ENCODE measurements around the gene CRYGB.

The CRYGB gene, protein sequence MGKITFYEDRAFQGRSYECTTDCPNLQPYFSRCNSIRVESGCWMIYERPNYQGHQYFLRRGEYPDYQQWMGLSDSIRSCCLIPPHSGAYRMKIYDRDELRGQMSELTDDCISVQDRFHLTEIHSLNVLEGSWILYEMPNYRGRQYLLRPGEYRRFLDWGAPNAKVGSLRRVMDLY

DNA sequence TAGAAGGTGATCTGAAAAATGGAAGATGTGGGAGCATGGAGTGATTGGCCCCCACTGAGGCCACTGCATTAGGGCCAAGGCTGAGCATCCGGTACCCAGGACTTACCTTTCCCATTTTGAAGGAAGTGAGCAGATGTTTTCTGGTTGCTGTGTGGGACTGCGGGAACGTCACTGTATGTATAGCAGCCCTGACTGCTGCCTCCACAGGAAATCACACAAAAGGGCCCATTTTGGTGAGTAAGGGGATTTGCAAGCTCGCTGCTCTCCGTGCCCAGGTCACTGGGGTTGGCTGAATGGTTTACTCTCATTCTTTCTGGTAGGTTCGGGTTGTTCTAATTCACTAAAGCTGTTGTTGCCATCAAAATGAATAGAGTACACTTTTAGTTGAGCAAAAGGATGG, at the start of gene CRYGB:
TSS of gene CRYGB (minus strand) at position 153 of the 400 bp plus-strand sequence. CDS start at position 115, 38 bp downstream.
- Histone ChIP-seq H3K4me2 (ENCODE audit: low read depth, low read length) (no peak within 1 kb of the TSS), H3K9ac (ENCODE audit: low read length) (no peak within 1 kb of the TSS), H3K4me1 (ENCODE audit: low read length) (no peaks in the 10 kb centered on the region), H3K9me2 (replicated peaks; ENCODE audit: insufficient read depth, low read length) (no peaks in the 10 kb centered on the region), H3F3A (ENCODE audit: insufficient read depth, low read length) (no peaks in the 10 kb centered on the region), H3K4me3 (ENCODE audit: low read length) (no peak within 1 kb of the TSS), H3K27me3 (replicated peaks; ENCODE audit: insufficient read depth, low read length) (no peaks in the 10 kb centered on the region), H3K27ac (ENCODE audit: low read length) (no peak within 1 kb of the TSS), H3K9me3 (replicated peaks; ENCODE audit: insufficient read depth, low read length) (no peaks in the 10 kb centered on the region), H2AFZ (ENCODE audit: low read length) (no peak within 1 kb of the TSS), H3K79me2 (ENCODE audit: low read length) (no peaks in the 10 kb centered on the region), H3K36me3 (replicated peaks; ENCODE audit: insufficient read depth, low read length) (no peaks in the 10 kb centered on the region), H4K20me1 (ENCODE audit: insufficient read depth, low read length) (no peaks in the 10 kb centered on the region)
- DNase-seq: no peak
- TF ChIP-seq, protein P1, sequence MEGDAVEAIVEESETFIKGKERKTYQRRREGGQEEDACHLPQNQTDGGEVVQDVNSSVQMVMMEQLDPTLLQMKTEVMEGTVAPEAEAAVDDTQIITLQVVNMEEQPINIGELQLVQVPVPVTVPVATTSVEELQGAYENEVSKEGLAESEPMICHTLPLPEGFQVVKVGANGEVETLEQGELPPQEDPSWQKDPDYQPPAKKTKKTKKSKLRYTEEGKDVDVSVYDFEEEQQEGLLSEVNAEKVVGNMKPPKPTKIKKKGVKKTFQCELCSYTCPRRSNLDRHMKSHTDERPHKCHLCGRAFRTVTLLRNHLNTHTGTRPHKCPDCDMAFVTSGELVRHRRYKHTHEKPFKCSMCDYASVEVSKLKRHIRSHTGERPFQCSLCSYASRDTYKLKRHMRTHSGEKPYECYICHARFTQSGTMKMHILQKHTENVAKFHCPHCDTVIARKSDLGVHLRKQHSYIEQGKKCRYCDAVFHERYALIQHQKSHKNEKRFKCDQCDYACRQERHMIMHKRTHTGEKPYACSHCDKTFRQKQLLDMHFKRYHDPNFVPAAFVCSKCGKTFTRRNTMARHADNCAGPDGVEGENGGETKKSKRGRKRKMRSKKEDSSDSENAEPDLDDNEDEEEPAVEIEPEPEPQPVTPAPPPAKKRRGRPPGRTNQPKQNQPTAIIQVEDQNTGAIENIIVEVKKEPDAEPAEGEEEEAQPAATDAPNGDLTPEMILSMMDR (IDR thresholded peaks at IDR 0.05; ENCODE audit: low read length): no peak
- TF ChIP-seq EZH2phosphoT487 (IDR thresholded peaks at IDR 0.05; ENCODE audit: low read length) (no peak), EZH2 (optimal IDR thresholded peaks at IDR 0.05; ENCODE audit: low read depth, low read length) (no peak)

DNA sequence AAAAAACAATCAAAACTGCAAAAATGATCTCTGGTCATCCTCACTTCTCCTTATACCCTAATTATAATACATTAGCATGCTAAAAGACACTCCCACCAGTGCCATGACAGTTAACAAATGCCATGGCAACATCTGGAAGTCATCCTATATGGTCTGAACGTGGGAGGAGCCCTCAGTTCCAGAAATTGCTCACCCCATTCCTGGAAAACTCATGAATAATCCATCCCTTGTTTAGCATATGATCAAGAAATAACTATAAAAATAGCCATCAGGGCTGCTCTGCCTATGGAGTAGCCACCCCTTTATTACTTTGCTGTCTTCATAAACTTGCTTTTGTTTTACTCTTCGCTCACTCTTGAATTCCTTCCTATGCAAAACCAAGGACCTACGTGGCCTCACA, 49.6 kb upstream of the CRYGB start:
- no peaks in the 10 kb centered on the region for H3K9me3 ChIP-seq (replicated peaks; ENCODE audit: insufficient read depth, low read length)
- no peak overlapping the region for H2AFZ ChIP-seq (ENCODE audit: low read length)
- H3K9me2 ChIP-seq (replicated peaks; ENCODE audit: insufficient read depth, low read length): no peaks in the 10 kb centered on the region
- no peak overlapping the region for H3K27ac ChIP-seq (ENCODE audit: low read length)
- no peaks in the 10 kb centered on the region for H4K20me1 ChIP-seq (ENCODE audit: insufficient read depth, low read length)
- H3F3A ChIP-seq (ENCODE audit: insufficient read depth, low read length): no peaks in the 10 kb centered on the region
- H3K27me3 ChIP-seq (replicated peaks; ENCODE audit: insufficient read depth, low read length): no peaks in the 10 kb centered on the region
- no peaks in the 10 kb centered on the region for H3K79me2 ChIP-seq (ENCODE audit: low read length)
- TF ChIP-seq, protein P1 (IDR thresholded peaks at IDR 0.05; ENCODE audit: low read length): no peak
- TF ChIP-seq EZH2phosphoT487 (IDR thresholded peaks at IDR 0.05; ENCODE audit: low read length): no peak
- no peak for TF ChIP-seq EZH2 (optimal IDR thresholded peaks at IDR 0.05; ENCODE audit: low read depth, low read length)
- H3K36me3 ChIP-seq (replicated peaks; ENCODE audit: insufficient read depth, low read length): no peaks in the 10 kb centered on the region
- no peaks in the 10 kb centered on the region for H3K4me1 ChIP-seq (ENCODE audit: low read length)
- H3K4me2 ChIP-seq (ENCODE audit: low read depth, low read length): no peak overlapping the region
- DNase-seq: no peak
- no peak overlapping the region for H3K4me3 ChIP-seq (ENCODE audit: low read length)
- no peak overlapping the region for H3K9ac ChIP-seq (ENCODE audit: low read length)

DNA sequence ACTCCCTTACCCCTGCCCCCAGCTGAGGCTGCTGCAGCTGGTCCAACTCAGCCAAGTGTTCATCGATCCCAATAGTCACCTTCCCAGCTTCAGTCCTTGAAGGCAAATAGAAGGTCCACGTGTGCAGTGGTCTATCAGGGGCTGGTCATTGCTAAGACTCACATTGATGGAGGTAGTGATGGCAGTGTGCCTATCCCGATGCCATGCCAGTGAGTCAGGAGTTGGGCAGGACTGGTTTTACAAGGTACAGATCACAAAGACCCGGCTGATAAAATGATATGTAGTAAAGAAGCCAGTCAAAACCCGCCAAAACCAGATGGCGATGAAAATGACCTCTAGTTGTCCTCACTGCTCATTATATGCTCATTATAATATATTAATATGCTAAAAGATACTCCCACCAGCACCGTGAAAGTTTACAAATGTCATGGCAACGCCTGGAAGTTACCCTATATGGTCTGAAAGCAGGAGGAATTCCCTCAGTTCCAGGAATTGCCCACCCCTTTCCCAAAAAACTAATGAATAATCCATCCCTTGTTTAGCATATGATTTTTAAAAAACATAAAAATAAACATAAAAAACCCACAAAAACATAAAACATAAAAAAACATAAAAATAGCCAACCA, 46.8 kb upstream of the CRYGB start:
- Histone ChIP-seq H3K4me3 (ENCODE audit: low read length) (no peak overlapping the region), H3F3A (ENCODE audit: insufficient read depth, low read length) (no peaks in the 10 kb centered on the region), H3K27me3 (replicated peaks; ENCODE audit: insufficient read depth, low read length) (no peaks in the 10 kb centered on the region), H3K9ac (ENCODE audit: low read length) (no peak overlapping the region), H4K20me1 (ENCODE audit: insufficient read depth, low read length) (no peaks in the 10 kb centered on the region), H3K27ac (ENCODE audit: low read length) (no peak overlapping the region), H3K4me1 (ENCODE audit: low read length) (no peaks in the 10 kb centered on the region), H3K36me3 (replicated peaks; ENCODE audit: insufficient read depth, low read length) (no peaks in the 10 kb centered on the region), H3K9me2 (replicated peaks; ENCODE audit: insufficient read depth, low read length) (no peaks in the 10 kb centered on the region), H2AFZ (ENCODE audit: low read length) (no peak overlapping the region), H3K9me3 (replicated peaks; ENCODE audit: insufficient read depth, low read length) (no peaks in the 10 kb centered on the region), H3K4me2 (ENCODE audit: low read depth, low read length) (no peak overlapping the region), H3K79me2 (ENCODE audit: low read length) (no peaks in the 10 kb centered on the region)
- TF ChIP-seq, protein P1 (IDR thresholded peaks at IDR 0.05; ENCODE audit: low read length): no peak
- TF ChIP-seq EZH2 (optimal IDR thresholded peaks at IDR 0.05; ENCODE audit: low read depth, low read length) (no peak), EZH2phosphoT487 (IDR thresholded peaks at IDR 0.05; ENCODE audit: low read length) (no peak)
- DNase-seq: no peak

Measured in MM.1S (cell line).